Measurements from ENCODE around the gene OSBPL3. TPM values are rescaled to one million over a fixed set of nuclear protein-coding genes. Genes with fewer than 3 reads are reported as not detected.

The OSBPL3 gene
- total RNA-seq, 1 donor: 30.8 TPM

- H3K9me3 ChIP-seq (ENCODE audit: low read depth, low read length): no peaks in the 10 kb centered on the region
- no peak for DNase-seq (ENCODE audit: insufficient read length, low spot score, missing footprints)
- no peaks in the 10 kb centered on the region for H3K79me2 ChIP-seq (ENCODE audit: insufficient read depth, low read length)
- H3K4me3 ChIP-seq (ENCODE audit: insufficient read depth, low read length): no peak overlapping the region
- H3K4me2 ChIP-seq (ENCODE audit: insufficient read depth, low read length): no peak overlapping the region
- H3K27ac ChIP-seq (ENCODE audit: low read depth, low read length): no peak overlapping the region
- H3K27me3 ChIP-seq (ENCODE audit: insufficient read depth, low read length): no peaks in the 10 kb centered on the region
- H2AFZ ChIP-seq (ENCODE audit: low read length): no peak overlapping the region
- H4K20me1 ChIP-seq (ENCODE audit: insufficient read depth, low read length): no peaks in the 10 kb centered on the region
- TF ChIP-seq CTCF (IDR thresholded peaks at IDR 0.05; ENCODE audit: extremely low read depth, low read depth, low read length): no peak
- peaks cover 62% of the 10 kb centered on the region for H3K36me3 ChIP-seq (ENCODE audit: insufficient read depth, low read length)
- no peaks in the 10 kb centered on the region for H3K4me1 ChIP-seq (ENCODE audit: insufficient read depth, low read length)
Measured at GRCh38 chr7:24808518-24808917, 171.5 kb downstream of the OSBPL3 start.

- DNase-seq (ENCODE audit: insufficient read length, low spot score, missing footprints): no peak
- Histone ChIP-seq H3K27ac (ENCODE audit: low read depth, low read length) (no peak overlapping the region), H2AFZ (ENCODE audit: low read length) (no peak overlapping the region), H3K4me3 (ENCODE audit: insufficient read depth, low read length) (no peak overlapping the region), H3K27me3 (ENCODE audit: insufficient read depth, low read length) (no peaks in the 10 kb centered on the region), H3K36me3 (ENCODE audit: insufficient read depth, low read length) (peaks cover 46% of the 10 kb centered on the region), H3K4me1 (ENCODE audit: insufficient read depth, low read length) (no peaks in the 10 kb centered on the region), H3K4me2 (ENCODE audit: insufficient read depth, low read length) (no peak overlapping the region), H3K9me3 (ENCODE audit: low read depth, low read length) (no peaks in the 10 kb centered on the region), H4K20me1 (ENCODE audit: insufficient read depth, low read length) (no peaks in the 10 kb centered on the region), H3K79me2 (ENCODE audit: insufficient read depth, low read length) (no peaks in the 10 kb centered on the region)
- TF ChIP-seq CTCF (IDR thresholded peaks at IDR 0.05; ENCODE audit: extremely low read depth, low read depth, low read length): no peak
Measured at GRCh38 chr7:24802300-24802699, 177.7 kb downstream of the OSBPL3 start.

GRCh38 chr7:24801883-24802282, 178.1 kb downstream of the OSBPL3 start:
- no peaks in the 10 kb centered on the region for H4K20me1 ChIP-seq (ENCODE audit: insufficient read depth, low read length)
- H3K36me3 ChIP-seq (ENCODE audit: insufficient read depth, low read length): peaks cover 48% of the 10 kb centered on the region
- no peaks in the 10 kb centered on the region for H3K4me1 ChIP-seq (ENCODE audit: insufficient read depth, low read length)
- H3K4me3 ChIP-seq (ENCODE audit: insufficient read depth, low read length): no peak overlapping the region
- H3K27ac ChIP-seq (ENCODE audit: low read depth, low read length): no peak overlapping the region
- no peak overlapping the region for H2AFZ ChIP-seq (ENCODE audit: low read length)
- H3K27me3 ChIP-seq (ENCODE audit: insufficient read depth, low read length): no peaks in the 10 kb centered on the region
- H3K9me3 ChIP-seq (ENCODE audit: low read depth, low read length): no peaks in the 10 kb centered on the region
- no peak overlapping the region for H3K4me2 ChIP-seq (ENCODE audit: insufficient read depth, low read length)
- H3K79me2 ChIP-seq (ENCODE audit: insufficient read depth, low read length): no peaks in the 10 kb centered on the region
- no peak for DNase-seq (ENCODE audit: insufficient read length, low spot score, missing footprints)
- TF ChIP-seq CTCF (IDR thresholded peaks at IDR 0.05; ENCODE audit: extremely low read depth, low read depth, low read length): no peak

GRCh38 chr7:24800667-24801066, 179.3 kb downstream of the OSBPL3 start:
- H2AFZ ChIP-seq (ENCODE audit: low read length): no peak overlapping the region
- H3K36me3 ChIP-seq (ENCODE audit: insufficient read depth, low read length): peaks cover 41% of the 10 kb centered on the region
- no peak overlapping the region for H3K4me3 ChIP-seq (ENCODE audit: insufficient read depth, low read length)
- H3K9me3 ChIP-seq (ENCODE audit: low read depth, low read length): no peaks in the 10 kb centered on the region
- H3K4me2 ChIP-seq (ENCODE audit: insufficient read depth, low read length): no peak overlapping the region
- no peaks in the 10 kb centered on the region for H3K4me1 ChIP-seq (ENCODE audit: insufficient read depth, low read length)
- no peaks in the 10 kb centered on the region for H3K27me3 ChIP-seq (ENCODE audit: insufficient read depth, low read length)
- no peak overlapping the region for H3K27ac ChIP-seq (ENCODE audit: low read depth, low read length)
- no peaks in the 10 kb centered on the region for H4K20me1 ChIP-seq (ENCODE audit: insufficient read depth, low read length)
- no peak for DNase-seq (ENCODE audit: insufficient read length, low spot score, missing footprints)
- no peak for TF ChIP-seq CTCF (IDR thresholded peaks at IDR 0.05; ENCODE audit: extremely low read depth, low read depth, low read length)
- H3K79me2 ChIP-seq (ENCODE audit: insufficient read depth, low read length): no peaks in the 10 kb centered on the region
